K562 (cell line): ENCODE measurements around the gene IMP4. TPM values are rescaled to one million over a fixed set of nuclear protein-coding genes. Genes with fewer than 3 reads are reported as not detected.

Source experiments
- BCOR ChIP-seq: fragments of 450-650 bp; IDR thresholded peaks from 2 replicates; pipeline ENCODE4 v1.6.1; 2016
- HOMEZ ChIP-seq: fragments of 250-450 bp; sonication (Bioruptor Pico); IDR thresholded peaks from 2 replicates; pipeline ENCODE4 v1.4.0; 2020; ENCODE audit warnings: mild to moderate bottlenecking, moderate library complexity
- MYC ChIP-seq, 2 experiments: fragments of 250-450 bp in 1 of 2; sonication (Bioruptor Pico) in 1 of 2; IDR thresholded peaks; 2 replicates each; pipeline versions ENCODE4 v1.5.1 to v1.6.1; 2012 to 2021; ENCODE audit warnings: low read depth in 2 of 2, borderline replicate concordance in 1 of 2, improper control_type of control experiment in 1 of 2, low read length in 1 of 2, mild to moderate bottlenecking in 1 of 2, moderate library complexity in 1 of 2
- SMARCA4 ChIP-seq: fragments of 450-650 bp; IDR thresholded peaks from 2 replicates; pipeline ENCODE4 v1.6.1; 2016
- ZBTB49 ChIP-seq: sonication (generic); formaldehyde crosslinking; IDR thresholded peaks from 2 replicates; pipeline ENCODE4 v1.8.0; 2022; ENCODE audit warnings: missing genetic modification reagents, mild to moderate bottlenecking, borderline replicate concordance
- polyA plus RNA-seq, 8 experiments: library from polyadenylated mRNA; depleted of rRNA in 4 of 8; stranded (reverse) in 5 of 8; unstranded in 3 of 8; fragments of >200 nt; fragmentation: Nextera tagmentation in 2 of 8; fragmentation: Illumina TruSeq in 1 of 8; extraction: Ambion mirVana in 2 of 8; extraction: Trizol in 1 of 8; gene quantifications; 2 replicates each; pipeline versions ENCODE4 v1.2.1 to v1.2.3, GENCODE V29; 2011 to 2014; ENCODE audit warnings: inconsistent platforms in 1 of 8, missing spikeins in 1 of 8
- total RNA-seq, 7 experiments: library from RNA; depleted of rRNA in 6 of 7; stranded (reverse); fragments of >200 nt in 6 of 7; fragmentation: Illumina TruSeq in 2 of 7; extraction: Trizol in 2 of 7; gene quantifications; 2 replicates each; pipeline versions ENCODE4 v1.2.1 to v1.2.3, GENCODE V29; 2011 to 2021; ENCODE audit warnings: low replicate concordance in 1 of 7

Gene IMP4
- total and polyA plus RNA-seq, 9 of the 15 experiments (the other 6 are each of a cell fraction or from before 2014, with no cell fraction given): 35.4 to 209 (median 100.0) TPM

DNA sequence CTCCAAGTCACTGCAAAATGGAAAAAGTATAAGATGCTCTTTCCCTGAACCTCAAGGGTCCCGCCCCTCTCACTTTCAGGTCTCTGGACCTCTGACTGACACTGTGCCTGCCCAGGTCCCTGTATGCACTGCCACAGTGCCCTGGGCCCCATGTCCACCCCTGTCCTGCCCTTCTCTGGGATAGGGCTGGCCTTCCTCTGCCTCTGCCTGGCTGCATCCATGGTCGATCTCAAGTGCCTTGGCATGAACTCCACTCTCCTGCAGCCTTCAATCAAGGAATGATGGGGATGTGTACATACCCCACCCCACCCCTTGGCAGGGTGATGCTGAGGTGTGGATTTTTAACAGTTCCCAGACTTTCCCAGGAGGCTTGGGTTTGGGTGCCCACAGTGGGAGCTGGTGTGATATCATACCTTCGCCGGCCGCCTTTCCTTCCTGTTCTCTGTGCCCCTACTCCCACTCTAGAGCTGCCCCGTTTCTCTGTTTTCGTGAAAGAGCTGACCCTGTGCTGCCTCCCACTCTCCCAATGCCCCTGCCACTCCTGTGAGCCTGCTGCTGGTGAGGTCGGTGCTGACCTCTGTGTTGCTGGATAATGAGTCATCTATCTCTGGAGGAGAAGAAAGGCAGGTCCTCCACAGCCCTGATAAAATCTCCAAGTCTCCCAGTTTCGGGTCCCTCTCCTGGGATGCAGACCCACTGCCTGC, 32.0 kb downstream of the IMP4 start (continued):
- TF ChIP-seq HOMEZ (CRISPR knock-in tag) (no peak), MYC (IDR thresholded peaks at IDR 0.05; ENCODE audit: low read depth, low read length) (no peak), MYC (CRISPR knock-in tag; IDR thresholded peaks at IDR 0.05; ENCODE audit: borderline replicate concordance, low read depth) (no peak), ZBTB49 (CRISPR knock-in tag) (no peak), BCOR (no peak), SMARCA4 (0 out of 2 replicates have a peak, but pooled peaks have one; percentile 33)
